CD8-positive, alpha-beta memory T cell (primary cell): ENCODE measurements around the gene DSCAML1. TPM values are rescaled to one million over a fixed set of nuclear protein-coding genes. Genes with fewer than 3 reads are reported as not detected.

ENCODE experiments used
- CTCF ChIA-PET: fragments of 350-600 bp; sonication (Branson Sonifier 250); formaldehyde crosslinking; loops from one replicate; lab custom pipeline; 2021; ENCODE audit warnings: antibody characterized with exemption; lab: Charles Lee
- POLR2A ChIA-PET: fragments of 350-600 bp; sonication (Branson Sonifier 250); formaldehyde crosslinking; loops from one replicate; lab custom pipeline; 2021; ENCODE audit warnings: antibody characterized with exemption; lab: Charles Lee
- DNase-seq, 5 donors: peaks; one replicate each; pipeline versions ENCODE4 v3.0.0 to v3.0.0-alpha.2; 2020 to 2022; ENCODE audit warnings: mixed read lengths in 1 of 5
- H3K27ac ChIP-seq: one replicate; pipeline ENCODE4 v1.7.0; 2013; ENCODE audit warnings: low read depth, mild to moderate bottlenecking, low read length, moderate library complexity
- H3K27me3 ChIP-seq: 2 replicates; pipeline ENCODE4 v1.7.0; 2013; ENCODE audit warnings: low read length, mild to moderate bottlenecking; ENCODE audit not compliant: insufficient read depth, poor library complexity, severe bottlenecking
- H3K36me3 ChIP-seq: 2 replicates; pipeline ENCODE4 v1.7.0; 2013; ENCODE audit warnings: mild to moderate bottlenecking, low read length, moderate library complexity; ENCODE audit not compliant: insufficient read depth
- H3K4me1 ChIP-seq: 2 replicates; pipeline ENCODE4 v1.7.0; 2013; ENCODE audit warnings: mild to moderate bottlenecking, low read length, moderate library complexity; ENCODE audit not compliant: insufficient read depth
- H3K4me3 ChIP-seq: 2 replicates; pipeline ENCODE4 v1.7.0; 2013; ENCODE audit warnings: mild to moderate bottlenecking, low read length
- H3K9me3 ChIP-seq: 2 replicates; pipeline ENCODE4 v1.7.0; 2013; ENCODE audit warnings: mild to moderate bottlenecking, low read length
- H3K27ac Mint-ChIP-seq, 8 donors: one replicate each; pipeline ENCODE4 v1.8.0; 2020 to 2021; ENCODE audit warnings: mixed read lengths in 8 of 8, mild to moderate bottlenecking in 6 of 8, inconsistent platforms in 3 of 8, moderate library complexity in 3 of 8
- H3K27me3 Mint-ChIP-seq, 2 donors: one replicate each; pipeline ENCODE4 v1.8.0; 2020 to 2021; ENCODE audit warnings: mixed read lengths in 2 of 2, mild to moderate bottlenecking in 1 of 2, moderate library complexity in 1 of 2
- H3K36me3 Mint-ChIP-seq, 3 donors: one replicate each; pipeline ENCODE4 v1.8.0; 2020 to 2021; ENCODE audit warnings: mixed read lengths in 3 of 3, inconsistent platforms in 1 of 3, mild to moderate bottlenecking in 1 of 3
- H3K4me1 Mint-ChIP-seq, 3 donors: one replicate each; pipeline ENCODE4 v1.8.0; 2020 to 2021; ENCODE audit warnings: mixed read lengths in 3 of 3, inconsistent platforms in 1 of 3, mild to moderate bottlenecking in 1 of 3
- H3K4me3 Mint-ChIP-seq, 7 donors: one replicate each; pipeline ENCODE4 v1.8.0; 2020 to 2021; ENCODE audit warnings: mixed read lengths in 7 of 7, mild to moderate bottlenecking in 6 of 7, moderate library complexity in 4 of 7, inconsistent platforms in 2 of 7
- H3K9me3 Mint-ChIP-seq, 5 donors: one replicate each; pipeline ENCODE4 v1.8.0; 2020 to 2022; ENCODE audit warnings: mixed read lengths in 5 of 5, mild to moderate bottlenecking in 3 of 5, moderate library complexity in 2 of 5, inconsistent platforms in 1 of 5
- polyA plus RNA-seq: library from polyadenylated mRNA; unstranded; fragments of 300-500 nt; fragmentation: Illumina TruSeq; gene quantifications from one replicate; pipeline ENCODE4 v1.2.3, GENCODE V29; 2021
- total RNA-seq, 2 experiments: library from RNA; stranded (reverse); gene quantifications; one replicate each; pipeline ENCODE4 v1.2.3, GENCODE V29; 2021

DSCAML1 gene
- total and polyA plus RNA-seq, 3 experiments from 2014 or later = 0.48 to 0.91 TPM; not detected in 1

DNA sequence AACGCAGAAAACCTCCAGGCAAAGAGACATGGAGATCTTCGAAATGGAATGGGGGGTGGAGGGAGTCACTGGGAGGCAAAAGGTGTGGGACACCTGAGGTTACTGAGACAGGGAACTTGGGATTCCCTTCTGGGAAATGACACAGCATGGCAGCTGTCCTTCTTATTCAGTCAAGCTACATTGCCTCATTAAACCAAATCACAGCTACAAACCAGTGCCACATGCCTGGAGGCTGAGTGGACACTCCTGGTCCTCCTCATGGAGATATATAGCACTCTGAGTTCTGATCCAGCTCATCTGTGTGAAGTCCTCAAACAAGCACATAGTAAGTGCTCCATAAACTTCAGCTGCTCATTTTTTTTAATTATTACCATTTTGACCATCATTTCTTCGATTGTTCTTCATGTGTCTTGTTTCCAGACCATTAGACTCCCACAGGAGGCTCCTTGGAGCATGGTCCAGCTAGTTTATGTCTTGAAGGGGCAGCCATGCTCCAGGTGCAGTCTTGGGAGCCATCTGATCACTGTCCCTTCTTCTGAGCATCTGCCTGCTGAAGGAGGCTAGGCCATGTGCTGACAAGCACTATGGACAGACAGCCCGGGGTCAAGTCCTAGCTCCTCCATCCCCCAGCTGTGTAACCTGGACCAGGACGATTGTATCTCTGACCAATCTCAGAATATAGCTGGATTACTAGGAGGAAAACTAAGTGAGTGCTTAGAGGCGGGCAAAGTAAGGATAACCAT lies 37.2 kb upstream of the DSCAML1 start:
- no peaks in the 10 kb centered on the region for H3K36me3 Mint-ChIP-seq
- peaks cover 28 to 50% (median 35%) of the 10 kb centered on the region in 3 donors for H3K4me1 Mint-ChIP-seq
- DNase-seq = peak in 1 of 5 donors; percentile 29
- Histone ChIP-seq H3K27ac (no peak overlapping the region), H3K36me3 (no peaks in the 10 kb centered on the region), H3K9me3 (no peaks in the 10 kb centered on the region), H3K4me3 (no peak overlapping the region), H3K4me1 (peaks cover 21% of the 10 kb centered on the region), H3K27me3 (no peaks in the 10 kb centered on the region)
- peak overlapping the region in 1 of 8 donors; percentile 89 for H3K27ac Mint-ChIP-seq
- no peaks in the 10 kb centered on the region for H3K9me3 Mint-ChIP-seq
- no peak overlapping the region for H3K4me3 Mint-ChIP-seq
- peaks cover 0 to 4% of the 10 kb centered on the region in 2 donors for H3K27me3 Mint-ChIP-seq
- POLR2A ChIA-PET = interaction anchor here (0.6 kb wide), 1 partner anchor 848 kb away, joined by 3 read pairs; no protein-coding TSS in a partner anchor
- CTCF ChIA-PET = interaction anchor here (1.1 to 6.9 kb wide), 8 partner anchors 9 to 338 kb away, joined by 3 to 35 read pairs (median 12); partner anchors contain the start of gene FXYD2

DNA sequence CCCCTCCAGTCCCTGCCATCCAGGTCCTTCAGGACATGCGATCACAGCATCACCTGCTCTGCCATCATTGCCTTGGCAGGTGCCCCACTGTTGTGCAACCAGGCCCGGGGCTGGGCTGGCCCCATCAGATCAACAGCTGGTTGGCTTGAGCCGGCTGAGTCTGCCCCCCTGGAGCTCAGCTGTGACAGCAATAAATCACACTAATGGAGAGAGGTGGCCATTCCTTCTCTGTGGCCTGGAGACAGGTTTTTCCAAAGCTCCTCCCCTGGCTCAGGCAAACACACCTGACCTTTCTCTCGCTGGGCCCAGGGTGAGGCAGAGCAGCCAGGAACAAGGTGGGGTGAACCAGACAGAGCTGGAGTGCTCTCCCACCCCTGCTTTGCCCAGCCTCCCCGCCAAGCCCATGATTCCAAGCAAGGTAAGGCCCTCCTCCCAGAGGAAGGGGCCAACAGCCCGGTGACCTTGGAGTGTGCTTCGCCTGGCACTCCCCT lies 36.4 kb upstream of the DSCAML1 start:
- H3K9me3 ChIP-seq = no peaks in the 10 kb centered on the region
- H3K36me3 ChIP-seq = no peaks in the 10 kb centered on the region
- Mint-ChIP-seq H3K27ac (no peak overlapping the region), H3K9me3 (no peaks in the 10 kb centered on the region), H3K4me3 (peak overlapping the region in 1 of 7 donors; percentile 40), H3K27me3 (peaks cover 0 to 4% of the 10 kb centered on the region in 2 donors), H3K36me3 (no peaks in the 10 kb centered on the region), H3K4me1 (peaks cover 35 to 54% (median 35%) of the 10 kb centered on the region in 3 donors)
- no peak overlapping the region for H3K27ac ChIP-seq
- peak in 1 of 5 donors; percentile 39 for DNase-seq
- H3K4me1 ChIP-seq = peaks cover 29% of the 10 kb centered on the region
- ChIA-PET CTCF (interaction anchor here (1.4 to 6.9 kb wide), 7 partner anchors 10 to 220 kb away, joined by 3 to 35 read pairs (median 12); partner anchors contain the start of gene FXYD2), POLR2A (interaction anchor here (0.6 kb wide), 1 partner anchor 847 kb away, joined by 3 read pairs; no protein-coding TSS in a partner anchor)
- H3K4me3 ChIP-seq = no peak overlapping the region
- no peaks in the 10 kb centered on the region for H3K27me3 ChIP-seq

DNA sequence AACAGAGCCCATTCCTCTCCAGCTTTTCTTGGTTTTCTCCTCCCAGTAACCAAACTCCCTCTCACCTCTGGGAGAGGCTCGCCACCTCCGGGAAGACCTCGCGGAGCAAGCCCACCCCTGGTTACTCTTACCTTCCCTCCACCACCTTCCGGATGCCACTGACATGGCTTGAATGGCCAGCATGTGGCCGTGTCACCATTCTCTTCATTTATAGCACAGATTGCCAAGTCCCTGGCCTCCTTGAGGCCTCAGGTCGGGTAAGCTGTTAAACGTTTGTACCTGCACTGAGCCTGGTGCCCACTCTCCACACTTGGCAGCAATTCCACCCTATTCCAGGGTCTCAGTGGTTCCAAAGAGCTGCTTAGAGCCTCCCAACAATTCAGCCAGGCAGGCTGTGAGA lies 35.5 kb upstream of the DSCAML1 start:
- peaks cover 39% of the 10 kb centered on the region for H3K4me1 ChIP-seq
- H3K36me3 ChIP-seq = no peaks in the 10 kb centered on the region
- Mint-ChIP-seq H3K9me3 (no peaks in the 10 kb centered on the region), H3K27me3 (peaks cover 0 to 3% of the 10 kb centered on the region in 2 donors), H3K27ac (peak overlapping the region in 4 of 8 donors; percentile 44 to 83 (median 63)), H3K4me3 (peak overlapping the region in 1 of 7 donors; percentile 85), H3K4me1 (peaks cover 36 to 56% (median 39%) of the 10 kb centered on the region in 3 donors), H3K36me3 (no peaks in the 10 kb centered on the region)
- H3K4me3 ChIP-seq = no peak overlapping the region
- H3K9me3 ChIP-seq = no peaks in the 10 kb centered on the region
- POLR2A ChIA-PET = interaction anchor here (0.6 kb wide), 1 partner anchor 216 kb away, joined by 3 read pairs; no protein-coding TSS in a partner anchor
- CTCF ChIA-PET = interaction anchor here (1.4 to 6.9 kb wide), 7 partner anchors 10 to 221 kb away, joined by 3 to 35 read pairs (median 12); partner anchors contain the start of gene FXYD2
- no peak for DNase-seq
- no peak overlapping the region for H3K27ac ChIP-seq
- H3K27me3 ChIP-seq = no peaks in the 10 kb centered on the region

DNA sequence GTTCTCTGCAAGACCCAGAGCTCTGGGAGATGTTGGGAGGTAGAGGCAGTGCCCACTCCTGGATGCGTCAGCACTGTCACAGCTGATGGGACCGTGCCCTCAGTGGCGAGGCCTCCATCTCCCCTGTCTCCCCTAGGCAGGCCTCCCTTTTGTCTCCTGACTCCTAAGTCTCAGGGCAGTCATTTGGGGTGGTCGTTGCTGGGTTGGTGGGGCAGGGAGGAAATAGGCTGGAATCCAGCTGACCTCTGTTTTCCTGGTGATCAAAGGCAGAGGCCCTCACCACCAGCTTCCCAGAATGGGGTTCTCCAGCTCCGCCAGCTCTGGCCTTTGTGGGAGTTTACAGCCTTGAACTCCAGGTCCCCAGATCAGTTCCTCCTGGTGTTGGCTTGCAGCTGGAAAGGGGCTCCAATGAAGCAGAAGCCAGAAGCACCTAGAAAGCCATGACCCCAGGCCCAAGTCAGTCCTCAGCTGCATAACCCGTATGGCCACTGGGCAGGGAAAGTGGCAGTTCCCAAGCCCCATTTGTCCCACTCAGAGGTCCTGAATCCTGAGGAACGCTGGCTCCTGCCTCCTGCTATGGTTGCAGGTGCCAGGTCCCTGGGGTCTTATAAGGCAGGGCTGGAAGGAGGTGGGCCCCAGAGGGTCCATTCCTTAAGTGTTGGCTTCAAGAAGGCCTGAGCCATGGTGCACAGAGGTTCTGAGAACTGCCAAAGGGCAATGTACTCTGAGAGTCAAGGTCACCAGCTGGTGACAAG lies 34.8 kb upstream of the DSCAML1 start:
- CTCF ChIA-PET = interaction anchor here (1.0 to 6.9 kb wide), 6 partner anchors 9 to 221 kb away, joined by 3 to 35 read pairs (median 17); partner anchors contain the start of gene FXYD2
- Mint-ChIP-seq H3K4me1 (peaks cover 39 to 58% (median 42%) of the 10 kb centered on the region in 3 donors), H3K9me3 (no peaks in the 10 kb centered on the region), H3K4me3 (peak overlapping the region in 1 of 7 donors; percentile 85), H3K36me3 (no peaks in the 10 kb centered on the region), H3K27me3 (peaks cover 0 to 2% of the 10 kb centered on the region in 2 donors), H3K27ac (peak overlapping the region in 3 of 8 donors; percentile 64 to 95 (median 86))
- Histone ChIP-seq H3K36me3 (no peaks in the 10 kb centered on the region), H3K9me3 (no peaks in the 10 kb centered on the region), H3K27me3 (no peaks in the 10 kb centered on the region), H3K27ac (no peak overlapping the region), H3K4me3 (no peak overlapping the region), H3K4me1 (peaks cover 41% of the 10 kb centered on the region)
- DNase-seq = peak in 1 of 5 donors; percentile 32
- POLR2A ChIA-PET = interaction anchor here (0.6 kb wide), 1 partner anchor 11 kb away, joined by 4 read pairs; no protein-coding TSS in a partner anchor

DNA sequence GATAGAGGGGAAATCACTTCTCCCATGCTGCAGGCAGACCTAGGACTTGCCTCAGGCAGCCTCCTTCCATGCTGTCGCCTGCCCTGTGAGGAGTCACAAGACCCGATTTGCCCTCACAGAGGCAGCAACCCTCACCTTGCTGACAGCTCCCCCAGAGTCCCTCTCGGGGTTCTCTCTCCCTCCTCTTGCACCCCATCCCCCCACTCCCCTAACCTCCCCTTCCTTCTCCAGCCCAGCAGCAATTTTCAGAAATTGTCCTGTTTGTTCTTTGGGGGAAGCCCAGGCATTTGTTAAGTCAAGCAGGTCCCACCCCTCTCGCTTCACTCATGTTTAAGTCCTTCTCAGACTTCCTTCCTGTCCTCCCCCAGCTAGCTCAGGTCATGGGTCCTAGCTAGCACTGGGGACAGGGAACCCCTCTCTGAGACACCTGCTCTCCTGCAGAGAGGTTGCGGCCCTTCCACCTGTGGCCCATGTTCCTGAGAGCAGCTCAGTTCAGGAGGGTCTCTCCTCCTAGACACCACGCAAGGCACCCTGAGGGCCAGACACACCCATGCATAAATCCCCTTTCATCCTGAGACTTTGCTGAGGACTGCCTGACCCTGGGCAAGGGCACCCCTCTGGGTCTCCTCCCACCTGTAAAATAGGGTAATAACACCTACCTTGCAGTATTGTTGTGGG lies 33.8 kb upstream of the DSCAML1 start:
- POLR2A ChIA-PET = no interaction called here
- Histone ChIP-seq H3K36me3 (no peaks in the 10 kb centered on the region), H3K27ac (no peak overlapping the region), H3K27me3 (no peaks in the 10 kb centered on the region), H3K4me3 (no peak overlapping the region), H3K4me1 (peaks cover 41% of the 10 kb centered on the region), H3K9me3 (no peaks in the 10 kb centered on the region)
- peak overlapping the region in 7 of 8 donors; percentile 62 to 95 (median 86) for H3K27ac Mint-ChIP-seq
- peak overlapping the region in 6 of 7 donors; percentile 20 to 64 (median 44) for H3K4me3 Mint-ChIP-seq
- peak in 1 of 5 donors; percentile 47 for DNase-seq
- peaks cover 0 to 2% of the 10 kb centered on the region in 2 donors for H3K27me3 Mint-ChIP-seq
- no peaks in the 10 kb centered on the region for H3K9me3 Mint-ChIP-seq
- no peaks in the 10 kb centered on the region for H3K36me3 Mint-ChIP-seq
- H3K4me1 Mint-ChIP-seq = peaks cover 48 to 63% (median 49%) of the 10 kb centered on the region in 3 donors
- CTCF ChIA-PET = interaction anchor here (1.0 to 6.9 kb wide), 5 partner anchors 8 to 222 kb away, joined by 3 to 35 read pairs (median 3); partner anchors contain the start of gene FXYD2

DNA sequence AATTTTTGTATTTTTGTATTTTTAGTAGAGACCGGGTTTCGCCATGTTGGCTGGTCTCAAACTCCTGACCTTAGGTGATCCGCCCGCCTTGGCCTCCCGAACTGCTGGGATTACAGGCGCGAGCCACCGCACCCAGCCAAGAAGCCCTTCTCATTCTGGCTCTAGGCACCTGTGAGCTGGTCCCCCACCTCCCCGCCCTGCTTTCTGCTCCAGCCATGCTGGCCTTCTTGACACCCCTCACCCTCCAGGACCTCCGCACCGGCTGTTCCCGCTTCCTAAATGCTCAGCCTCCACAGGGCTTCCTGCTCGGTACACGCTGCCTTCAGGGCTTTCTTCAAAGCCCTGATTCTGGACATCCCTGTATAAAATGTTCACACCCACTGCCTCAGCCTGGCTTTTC lies 33.1 kb upstream of the DSCAML1 start:
- H3K9me3 Mint-ChIP-seq = no peaks in the 10 kb centered on the region
- peaks cover 41% of the 10 kb centered on the region for H3K4me1 ChIP-seq
- H3K4me3 Mint-ChIP-seq = peak overlapping the region in 3 of 7 donors; percentile 16 to 64 (median 32)
- H3K27ac Mint-ChIP-seq = peak overlapping the region in 6 of 8 donors; percentile 76 to 93 (median 88)
- H3K27ac ChIP-seq = no peak overlapping the region
- H3K4me3 ChIP-seq = no peak overlapping the region
- ChIA-PET CTCF (interaction anchor here (0.7 to 6.9 kb wide), 9 partner anchors 7 to 314 kb away, joined by 3 to 35 read pairs (median 3); partner anchors contain the start of gene FXYD2), POLR2A (interaction anchor here (0.7 kb wide), 1 partner anchor 121 kb away, joined by 3 read pairs; no protein-coding TSS in a partner anchor)
- peak in 1 of 5 donors; percentile 33 for DNase-seq
- H3K27me3 ChIP-seq = no peaks in the 10 kb centered on the region
- peaks cover 0 to 2% of the 10 kb centered on the region in 2 donors for H3K27me3 Mint-ChIP-seq
- no peaks in the 10 kb centered on the region for H3K9me3 ChIP-seq
- peaks cover 53 to 71% (median 56%) of the 10 kb centered on the region in 3 donors for H3K4me1 Mint-ChIP-seq
- no peaks in the 10 kb centered on the region for H3K36me3 ChIP-seq
- no peaks in the 10 kb centered on the region for H3K36me3 Mint-ChIP-seq

DNA sequence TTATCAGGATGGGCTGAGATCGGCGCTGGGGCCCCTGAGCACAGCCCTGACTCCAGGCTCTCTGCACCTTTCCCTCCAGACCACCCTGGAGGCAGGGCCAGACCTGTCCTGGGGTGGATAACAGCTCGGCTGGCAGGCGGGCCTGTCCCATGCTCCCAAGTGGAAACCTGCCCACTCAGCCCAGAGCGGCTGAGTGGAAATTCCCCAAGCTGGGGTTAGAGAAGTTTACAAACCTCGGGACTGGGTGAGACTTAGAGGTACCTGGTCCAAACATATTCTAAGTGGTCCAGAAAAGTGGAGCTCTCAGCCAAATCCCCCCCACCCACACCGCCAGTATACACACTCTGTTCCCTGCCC lies 32.3 kb upstream of the DSCAML1 start:
- Histone ChIP-seq H3K9me3 (no peaks in the 10 kb centered on the region), H3K4me3 (no peak overlapping the region), H3K4me1 (peaks cover 41% of the 10 kb centered on the region), H3K27me3 (no peaks in the 10 kb centered on the region), H3K27ac (peak overlapping the region; percentile 21), H3K36me3 (no peaks in the 10 kb centered on the region)
- Mint-ChIP-seq H3K27me3 (peaks cover 0 to 2% of the 10 kb centered on the region in 2 donors), H3K4me3 (peak overlapping the region in 1 of 7 donors; percentile 75), H3K27ac (peak overlapping the region in 6 of 8 donors; percentile 92 to 97 (median 94)), H3K36me3 (no peaks in the 10 kb centered on the region), H3K4me1 (peaks cover 60 to 78% (median 62%) of the 10 kb centered on the region in 3 donors), H3K9me3 (no peaks in the 10 kb centered on the region)
- CTCF ChIA-PET = interaction anchor here (0.7 to 3.0 kb wide), 7 partner anchors 10 to 342 kb away, joined by 3 to 22 read pairs (median 5); no protein-coding TSS in a partner anchor
- POLR2A ChIA-PET = interaction anchor here (0.7 kb wide), 1 partner anchor 122 kb away, joined by 3 read pairs; no protein-coding TSS in a partner anchor
- DNase-seq = peak in 1 of 5 donors; percentile 43
